Measurements from ENCODE around the gene PM20D2.

GRCh38 chr6:89184344-89184743 lies 38.5 kb downstream of the PM20D2 start:
- TF ChIP-seq EZH2 (IDR thresholded peaks at IDR 0.05; ENCODE audit: insufficient read depth, poor library complexity, severe bottlenecking): no peak
- TF ChIP-seq EZH2phosphoT487 (IDR thresholded peaks at IDR 0.05; ENCODE audit: insufficient read depth, low read depth): no peak

All from GM23248 (cell line).